HCT116 (cell line): Measurements from ENCODE around the gene MUC3A. TPM values are rescaled to one million over a fixed set of nuclear protein-coding genes. Genes with fewer than 3 reads are reported as not detected.

Experiments
- ATAC-seq: fragments of 200-7000 bp; cut with Tn5 transposase; 2 replicates; pipeline ENCODE4 v1.9.1; 2020; ENCODE audit warnings: mild to moderate bottlenecking, moderate library complexity
- BruUV-seq: library from RNA; stranded (reverse); fragments of 400-500 nt; replicated peaks from 2 replicates; lab custom pipeline; 2021; lab: Mats Ljungman, UMichigan
- CTCF ChIA-PET: fragments of 300-600 bp; sonication (Branson Sonifier 250); formaldehyde crosslinking; loops from one replicate; lab custom pipeline; 2021; ENCODE audit warnings: antibody characterized with exemption; lab: Charles Lee
- POLR2A ChIA-PET: fragments of 300-600, 350-600 bp; sonication (Branson Sonifier 250); formaldehyde crosslinking; loops from one replicate; lab custom pipeline; 2021; ENCODE audit warnings: antibody characterized with exemption; lab: Charles Lee
- RAD21 ChIA-PET, 2 experiments: fragments of 300-600 bp; sonication (Branson Sonifier 250); formaldehyde crosslinking; loops; one replicate each; lab custom pipeline; 2023; ENCODE audit warnings: low total read pairs in 2 of 2; ENCODE audit not compliant: uncharacterized antibody in 2 of 2, unreplicated experiment in 2 of 2, low non-redundant PET in 1 of 2; lab: Charles Lee
- DNase-seq: peaks from one replicate; pipeline ENCODE4 v3.0.0-alpha.2; 2010; ENCODE audit warnings: low read depth, low spot score
- H2AFZ ChIP-seq: fragments of 200-600 bp; shearing (Covaris generic), sonication (generic); 2 replicates; pipeline ENCODE4 v1.6.1; 2017; ENCODE audit warnings: low read depth, mixed run types, mixed read lengths, antibody characterized with exemption, low read length; ENCODE audit not compliant: poor library complexity, severe bottlenecking
- H3K27ac ChIP-seq: 2 replicates; pipeline ENCODE4 v1.5.1; 2012; ENCODE audit warnings: low read depth, low read length
- H3K27me3 ChIP-seq: fragments of 200-600 bp; sonication (generic); 2 replicates; pipeline ENCODE4 v1.6.1; 2016; ENCODE audit warnings: mixed run types, low read length, mixed read lengths; ENCODE audit not compliant: insufficient read depth
- H3K36me3 ChIP-seq, 2 experiments: fragments of 200-500 bp in 1 of 2; fragments of 200-600 bp in 1 of 2; sonication (Bioruptor generic) in 1 of 2; sonication (generic) in 1 of 2; 2 replicates each; pipeline versions ENCODE4 v1.5.1 to v1.6.1; 2014 to 2016; ENCODE audit warnings: low read length in 2 of 2, inconsistent platforms in 1 of 2, mixed read lengths in 1 of 2, mixed run types in 1 of 2; ENCODE audit not compliant: insufficient read depth in 2 of 2, control insufficient read depth in 1 of 2
- H3K4me1 ChIP-seq, 2 experiments: fragments of 200-600 bp in 1 of 2; sonication (generic) in 1 of 2; 2 replicates each; pipeline versions ENCODE4 v1.5.1 to v1.6.1; 2012 to 2017; ENCODE audit warnings: low read length in 2 of 2, inconsistent platforms in 1 of 2, mild to moderate bottlenecking in 1 of 2, mixed read lengths in 1 of 2, mixed run types in 1 of 2, moderate library complexity in 1 of 2; ENCODE audit not compliant: insufficient read depth in 2 of 2, control insufficient read depth in 1 of 2
- H3K4me2 ChIP-seq: fragments of 200-600 bp; sonication (generic); 2 replicates; pipeline ENCODE4 v1.6.1; 2017; ENCODE audit warnings: mixed run types, low read length, mixed read lengths
- H3K4me3 ChIP-seq, 2 experiments: fragments of 200-600 bp in 1 of 2; sonication (generic) in 1 of 2; replicated peaks in 1 of 2; 2 replicates each; pipeline ENCODE4 v1.5.1; 2011 to 2016; ENCODE audit warnings: low read length in 2 of 2, control low read depth in 1 of 2, low read depth in 1 of 2, mild to moderate bottlenecking in 1 of 2, mixed read lengths in 1 of 2, mixed run types in 1 of 2
- H3K79me2 ChIP-seq: fragments of 200-600 bp; sonication (generic); 2 replicates; pipeline ENCODE4 v1.6.1; 2017; ENCODE audit warnings: mild to moderate bottlenecking, mixed run types, low read length, moderate library complexity, mixed read lengths; ENCODE audit not compliant: insufficient read depth
- H3K9ac ChIP-seq: fragments of 200-600 bp; sonication (generic); 2 replicates; pipeline ENCODE4 v1.6.1; 2016; ENCODE audit warnings: low read length, mixed read lengths
- H3K9me2 ChIP-seq: fragments of 200-600 bp; sonication (generic), shearing (Covaris generic); 2 replicates; pipeline ENCODE4 v1.6.1; 2017; ENCODE audit warnings: mixed run types, mild to moderate bottlenecking, moderate library complexity; ENCODE audit not compliant: insufficient read depth
- H3K9me3 ChIP-seq, 2 experiments: fragments of 200-500 bp in 1 of 2; fragments of 200-600 bp in 1 of 2; sonication (Bioruptor generic) in 1 of 2; sonication (generic) in 1 of 2; 2 replicates each; pipeline ENCODE4 v1.6.1; 2014 to 2017; ENCODE audit warnings: low read length in 2 of 2, mixed read lengths in 2 of 2, inconsistent platforms in 1 of 2, low read depth in 1 of 2, mild to moderate bottlenecking in 1 of 2, mixed run types in 1 of 2, moderate library complexity in 1 of 2; ENCODE audit not compliant: control insufficient read depth in 1 of 2, insufficient read depth in 1 of 2
- H4K20me1 ChIP-seq: fragments of 200-600 bp; sonication (generic), shearing (Covaris generic); 2 replicates; pipeline ENCODE4 v1.6.1; 2017; ENCODE audit warnings: mixed run types, mild to moderate bottlenecking, moderate library complexity; ENCODE audit not compliant: insufficient read depth
- CEBPB ChIP-seq: IDR thresholded peaks from 2 replicates; pipeline ENCODE4 v1.6.1; 2012; ENCODE audit warnings: low read depth
- EGR1 ChIP-seq: IDR thresholded peaks from 2 replicates; pipeline ENCODE4 v1.6.1; 2012; ENCODE audit warnings: low read depth
- MAX ChIP-seq: IDR thresholded peaks from 2 replicates; pipeline ENCODE4 v1.6.1; 2012
- POLR2A ChIP-seq: IDR thresholded peaks from 2 replicates; pipeline ENCODE4 v1.7.0; 2011; ENCODE audit warnings: borderline replicate concordance; ENCODE audit not compliant: insufficient read depth, insufficient read length; ENCODE audit errors: extremely low read depth
- REST ChIP-seq: IDR thresholded peaks from 2 replicates; pipeline ENCODE4 v1.6.1; 2012; ENCODE audit warnings: low read depth
- SIN3A ChIP-seq: IDR thresholded peaks from 2 replicates; pipeline ENCODE4 v1.6.1; 2012; ENCODE audit warnings: low read depth
- SP1 ChIP-seq: IDR thresholded peaks from 2 replicates; pipeline ENCODE4 v1.6.1; 2012; ENCODE audit warnings: low read depth
- TCF7L2 ChIP-seq: IDR thresholded peaks from 2 replicates; pipeline ENCODE4 v1.7.0; 2011; ENCODE audit warnings: borderline replicate concordance, inconsistent platforms; ENCODE audit not compliant: insufficient read depth, insufficient read length; ENCODE audit errors: extremely low read depth
- YY1 ChIP-seq: IDR thresholded peaks from 2 replicates; pipeline ENCODE4 v1.6.1; 2011; ENCODE audit warnings: low read length, low read depth, moderate library complexity, mild to moderate bottlenecking; ENCODE audit not compliant: insufficient replicate concordance; ENCODE audit errors: extremely low read depth
- ZFX ChIP-seq: fragments of 450-650 bp; IDR thresholded peaks from 2 replicates; pipeline ENCODE4 v1.6.1; 2017
- ZNF274 ChIP-seq: fragments of 200-500 bp; sonication (Bioruptor generic); IDR thresholded peaks from 2 replicates; pipeline ENCODE4 v1.6.1; 2014; ENCODE audit warnings: mild to moderate bottlenecking, low read depth, low read length, inconsistent platforms
- intact Hi-C: fragments of 100-400 bp; cut with micrococcal nuclease; formaldehyde crosslinking; loops from 2 replicates; pipeline ENCODE4 v1.10.0; 2022
- total RNA-seq: library from RNA; stranded (reverse); gene quantifications from one replicate; pipeline ENCODE4 v1.2.1, GENCODE V29; 2021; ENCODE audit not compliant: unreplicated experiment

The MUC3A gene
- total RNA-seq, 1 experiment from 2014 or later: 30.8 TPM

GRCh38 chr7:100967292-100967863 is 18.0 kb downstream of the MUC3A start:
- CTCF ChIA-PET: interaction anchor here (0.6 kb wide), 1 partner anchor 14 kb away, joined by 4 read pairs; no protein-coding TSS in a partner anchor
- BruUV-seq: TSS peak; percentile 82
- intact Hi-C loops: loop anchor here (2.0 to 10.0 kb wide), 4 partner anchors 110 to 315 kb away; no protein-coding TSS in a partner anchor
- H3K4me2 ChIP-seq: peak overlapping the region; percentile 82
- no peak for TF ChIP-seq POLR2A
- no peak for TF ChIP-seq CEBPB
- TF ChIP-seq MAX: no peak
- no peak for TF ChIP-seq SIN3A
- TF ChIP-seq SP1: no peak
- TF ChIP-seq TCF7L2: no peak
- ATAC-seq (no peak), DNase-seq (no peak)
- H3K27me3 ChIP-seq: peaks cover 19% of the 10 kb centered on the region; the same call in 1 of the 2 replicates
- POLR2A ChIA-PET: no interaction called here
- H4K20me1 ChIP-seq: no peaks in the 10 kb centered on the region
- no peak overlapping the region for H3K9ac ChIP-seq
- H3K9me3 ChIP-seq: no peaks in the 10 kb centered on the region
- H2AFZ ChIP-seq: no peak overlapping the region
- H3K4me3 ChIP-seq: peak overlapping the region; percentile 58 to 63; a peak in 3 of 4 replicates
- no peak overlapping the region for H3K27ac ChIP-seq
- RAD21 ChIA-PET: interaction anchor here in 1 of 2 experiments (0.5 kb wide), 1 partner anchor 91 kb away, joined by 3 read pairs; no protein-coding TSS in a partner anchor
- H3K4me1 ChIP-seq: peaks cover 6 to 23% of the 10 kb centered on the region in 2 experiments; a peak in 3 of 4 replicates
- H3K9me2 ChIP-seq: no peaks in the 10 kb centered on the region
- H3K36me3 ChIP-seq: no peaks in the 10 kb centered on the region
- no peaks in the 10 kb centered on the region for H3K79me2 ChIP-seq

GRCh38 chr7:100968031-100968430 is 18.7 kb downstream of the MUC3A start:
- no peaks in the 10 kb centered on the region for H3K9me3 ChIP-seq
- H3K36me3 ChIP-seq: no peaks in the 10 kb centered on the region
- no peak for DNase-seq
- H3K27ac ChIP-seq: no peak overlapping the region
- BruUV-seq: no TSS peak
- RAD21 ChIA-PET: interaction anchor here in 1 of 2 experiments (0.6 kb wide), 1 partner anchor 103 kb away, joined by 3 read pairs; no protein-coding TSS in a partner anchor
- POLR2A ChIA-PET: no interaction called here
- H3K27me3 ChIP-seq: peaks cover 15% of the 10 kb centered on the region; the same call in 1 of the 2 replicates
- no peaks in the 10 kb centered on the region for H3K79me2 ChIP-seq
- H3K9me2 ChIP-seq: no peaks in the 10 kb centered on the region
- H4K20me1 ChIP-seq: no peaks in the 10 kb centered on the region
- no peak overlapping the region for H3K9ac ChIP-seq
- H3K4me2 ChIP-seq: no peak overlapping the region
- no peak for TF ChIP-seq REST
- no peak for TF ChIP-seq ZNF274
- no peak for TF ChIP-seq CEBPB
- no peak for TF ChIP-seq TCF7L2
- no peak for TF ChIP-seq YY1
- TF ChIP-seq ZFX: no peak
- TF ChIP-seq EGR1: no peak
- no peak overlapping the region for H3K4me3 ChIP-seq
- intact Hi-C loops: loop anchor here (5.0 to 10.0 kb wide), 2 partner anchors 109 to 227 kb away; no protein-coding TSS in a partner anchor
- no peak for ATAC-seq
- peaks cover 6 to 23% of the 10 kb centered on the region in 2 experiments; a peak in 3 of 4 replicates for H3K4me1 ChIP-seq
- no peak overlapping the region for H2AFZ ChIP-seq
- CTCF ChIA-PET: no interaction called here
